ENCODE data around the gene MAPK1. TPM values are rescaled to one million over a fixed set of nuclear protein-coding genes. Genes with fewer than 3 reads are reported as not detected.

MAPK1 gene
- total RNA-seq, 4 donors from 2014 or later: 29.0 to 46.8 (median 35.1) TPM

- TF ChIP-seq CTCF (IDR thresholded peaks at IDR 0.05): no peak
- ATAC-seq (ENCODE audit: low FRiP score) (no peak), DNase-seq (ENCODE audit: low spot score) (no peak)
Measured at GRCh38 chr22:21778705-21779363, 88.6 kb downstream of the MAPK1 start.

GRCh38 chr22:21771631-21771976 is 95.8 kb downstream of the MAPK1 start:
- no peak for DNase-seq (ENCODE audit: low spot score)
- TF ChIP-seq CTCF (IDR thresholded peaks at IDR 0.05): no peak
- no peak for ATAC-seq (ENCODE audit: low FRiP score)

- no peak for TF ChIP-seq CTCF (IDR thresholded peaks at IDR 0.05)
- ATAC-seq (ENCODE audit: low FRiP score): no peak
- no peak for DNase-seq (ENCODE audit: low spot score)
Measured at GRCh38 chr22:21768435-21768834, 99.0 kb downstream of the MAPK1 start.

- ATAC-seq (ENCODE audit: low FRiP score) (no peak), DNase-seq (ENCODE audit: low spot score) (no peak)
- TF ChIP-seq CTCF (IDR thresholded peaks at IDR 0.05): no peak
Measured at GRCh38 chr22:21766691-21767462, 100.6 kb downstream of the MAPK1 start.

- ATAC-seq (ENCODE audit: low FRiP score): no peak
- DNase-seq (ENCODE audit: low spot score): no peak
- no peak for TF ChIP-seq CTCF (IDR thresholded peaks at IDR 0.05)
Measured at GRCh38 chr22:21765909-21766529, 101.4 kb downstream of the MAPK1 start.

- no peak for TF ChIP-seq CTCF (IDR thresholded peaks at IDR 0.05)
- DNase-seq (ENCODE audit: low spot score): no peak
- no peak for ATAC-seq (ENCODE audit: low FRiP score)
Measured at GRCh38 chr22:21764038-21764804, 103.2 kb downstream of the MAPK1 start.

Data from omental fat pad (tissue), 4 donors.